HepG2 (cell line): ENCODE results near the gene ADIPOR2. TPM values are rescaled to one million over a fixed set of nuclear protein-coding genes. Genes with fewer than 3 reads are reported as not detected.

ENCODE experiments used
- FOXC1 ChIP-seq: sonication (generic); formaldehyde crosslinking; IDR thresholded peaks from 2 replicates; pipeline ENCODE4 v1.8.0; 2022; ENCODE audit warnings: mild to moderate bottlenecking, missing genetic modification reagents, borderline replicate concordance
- RBFOX2 ChIP-seq: fragments of 200-400 bp; formaldehyde crosslinking; IDR thresholded peaks from 2 replicates; pipeline ENCODE4 v1.6.1; 2017; ENCODE audit warnings: low read depth, mild to moderate bottlenecking, low read length
- ZNF274 ChIP-seq: sonication (generic); formaldehyde crosslinking; IDR thresholded peaks from 2 replicates; pipeline ENCODE4 v1.5.1; 2020; ENCODE audit warnings: mild to moderate bottlenecking, missing genetic modification reagents
- ZNF296 ChIP-seq: sonication (generic); formaldehyde crosslinking; conservative IDR thresholded peaks from 2 replicates; pipeline ENCODE4 v1.5.0; 2020; ENCODE audit warnings: mild to moderate bottlenecking, missing genetic modification reagents
- ZNF709 ChIP-seq: sonication (generic); formaldehyde crosslinking; IDR thresholded peaks from 2 replicates; pipeline ENCODE4 v1.5.0; 2020; ENCODE audit warnings: mild to moderate bottlenecking, missing genetic modification reagents
- ZNF790 ChIP-seq: sonication (generic); formaldehyde crosslinking; IDR thresholded peaks from 2 replicates; pipeline ENCODE4 v1.8.0; 2022; ENCODE audit warnings: missing genetic modification reagents, mild to moderate bottlenecking, borderline replicate concordance
- ZSCAN12 ChIP-seq: sonication (generic); formaldehyde crosslinking; IDR thresholded peaks from 2 replicates; pipeline ENCODE4 v1.9.0; 2021; ENCODE audit warnings: mild to moderate bottlenecking, missing genetic modification reagents
- polyA plus RNA-seq, 8 experiments: library from polyadenylated mRNA; depleted of rRNA in 3 of 8; stranded (reverse) in 7 of 8; unstranded in 1 of 8; fragments of >200 nt; fragmentation: Illumina TruSeq in 4 of 8; extraction: Trizol in 4 of 8; gene quantifications; 2 replicates each; pipeline versions ENCODE4 v1.2.1 to v1.2.3, GENCODE V29; 2011 to 2016; ENCODE audit warnings: low read depth in 4 of 8, missing spikeins in 1 of 8, mixed read lengths in 1 of 8; ENCODE audit not compliant: insufficient read depth in 1 of 8
- total RNA-seq, 5 experiments: library from RNA; depleted of rRNA; stranded (reverse); fragments of >200 nt; fragmentation: Illumina TruSeq; extraction: Trizol; gene quantifications; 2 replicates each; pipeline ENCODE4 v1.2.3, GENCODE V29; 2016; ENCODE audit warnings: low read depth in 1 of 5
- TF ChIP-seq, protein P1 (sequence below): sonication (generic); formaldehyde crosslinking; IDR thresholded peaks from 2 replicates; pipeline ENCODE4 v1.4.0; 2020; ENCODE audit warnings: missing genetic modification reagents, borderline replicate concordance
- TF ChIP-seq, protein P2 (sequence below): sonication (generic); formaldehyde crosslinking; IDR thresholded peaks from 2 replicates; pipeline ENCODE4 v1.9.0; 2021; ENCODE audit warnings: mild to moderate bottlenecking, missing genetic modification reagents
- TF ChIP-seq, protein P3 (sequence below): sonication (generic); formaldehyde crosslinking; IDR thresholded peaks from 2 replicates; pipeline ENCODE4 v1.5.0; 2020; ENCODE audit warnings: mild to moderate bottlenecking, missing genetic modification reagents
- TF ChIP-seq, protein P4 (sequence below): sonication (generic); formaldehyde crosslinking; IDR thresholded peaks from 2 replicates; pipeline ENCODE4 v1.4.0; 2020; ENCODE audit warnings: mild to moderate bottlenecking, missing genetic modification reagents

The ADIPOR2 gene
- total and polyA plus RNA-seq, 2 of the 13 experiments (the other 11 are each of a cell fraction or from before 2014, with no cell fraction given), result 35.2 to 52.2 TPM

DNA sequence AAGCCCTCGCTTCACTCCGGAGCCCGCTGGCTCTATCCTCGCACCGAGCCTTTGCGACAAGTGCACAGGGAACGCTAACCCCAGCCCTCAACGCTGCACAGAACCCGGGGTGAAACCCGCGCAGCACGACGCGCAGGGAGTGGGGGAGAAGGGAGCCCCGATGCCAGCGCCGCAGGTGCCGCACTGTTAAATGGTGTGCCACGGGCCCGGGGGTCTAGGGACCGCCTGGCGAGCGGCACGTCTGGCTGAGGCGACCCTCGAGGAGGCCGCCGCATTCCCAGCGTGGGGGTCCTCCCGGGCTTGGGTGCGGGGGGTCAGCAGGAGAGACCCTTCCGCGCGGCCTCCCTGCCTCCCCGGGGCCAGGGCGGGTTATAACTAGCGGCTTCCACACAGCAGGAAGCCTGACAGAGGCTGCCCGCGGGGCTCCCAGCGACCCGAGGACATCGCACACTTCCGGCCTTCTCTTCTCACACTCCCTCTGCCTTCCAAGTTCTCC, 105.7 kb downstream of the ADIPOR2 start (continued):
- TF ChIP-seq, protein P1, sequence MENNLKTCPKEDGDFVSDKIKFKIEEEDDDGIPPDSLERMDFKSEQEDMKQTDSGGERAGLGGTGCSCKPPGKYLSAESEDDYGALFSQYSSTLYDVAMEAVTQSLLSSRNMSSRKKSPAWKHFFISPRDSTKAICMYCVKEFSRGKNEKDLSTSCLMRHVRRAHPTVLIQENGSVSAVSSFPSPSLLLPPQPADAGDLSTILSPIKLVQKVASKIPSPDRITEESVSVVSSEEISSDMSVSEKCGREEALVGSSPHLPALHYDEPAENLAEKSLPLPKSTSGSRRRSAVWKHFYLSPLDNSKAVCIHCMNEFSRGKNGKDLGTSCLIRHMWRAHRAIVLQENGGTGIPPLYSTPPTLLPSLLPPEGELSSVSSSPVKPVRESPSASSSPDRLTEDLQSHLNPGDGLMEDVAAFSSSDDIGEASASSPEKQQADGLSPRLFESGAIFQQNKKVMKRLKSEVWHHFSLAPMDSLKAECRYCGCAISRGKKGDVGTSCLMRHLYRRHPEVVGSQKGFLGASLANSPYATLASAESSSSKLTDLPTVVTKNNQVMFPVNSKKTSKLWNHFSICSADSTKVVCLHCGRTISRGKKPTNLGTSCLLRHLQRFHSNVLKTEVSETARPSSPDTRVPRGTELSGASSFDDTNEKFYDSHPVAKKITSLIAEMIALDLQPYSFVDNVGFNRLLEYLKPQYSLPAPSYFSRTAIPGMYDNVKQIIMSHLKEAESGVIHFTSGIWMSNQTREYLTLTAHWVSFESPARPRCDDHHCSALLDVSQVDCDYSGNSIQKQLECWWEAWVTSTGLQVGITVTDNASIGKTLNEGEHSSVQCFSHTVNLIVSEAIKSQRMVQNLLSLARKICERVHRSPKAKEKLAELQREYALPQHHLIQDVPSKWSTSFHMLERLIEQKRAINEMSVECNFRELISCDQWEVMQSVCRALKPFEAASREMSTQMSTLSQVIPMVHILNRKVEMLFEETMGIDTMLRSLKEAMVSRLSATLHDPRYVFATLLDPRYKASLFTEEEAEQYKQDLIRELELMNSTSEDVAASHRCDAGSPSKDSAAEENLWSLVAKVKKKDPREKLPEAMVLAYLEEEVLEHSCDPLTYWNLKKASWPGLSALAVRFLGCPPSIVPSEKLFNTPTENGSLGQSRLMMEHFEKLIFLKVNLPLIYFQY (CRISPR knock-in tag), result no peak
- TF ChIP-seq ZNF709 (CRISPR knock-in tag) (0 out of 2 replicates have a peak, but pooled peaks have one; percentile 41), ZSCAN12 (CRISPR knock-in tag) (no peak), FOXC1 (no peak), ZNF790 (CRISPR knock-in tag) (0 out of 2 replicates have a peak, but pooled peaks have one; percentile 49), ZNF274 (0 out of 2 replicates have a peak, but pooled peaks have one; percentile 8), ZNF296 (CRISPR knock-in tag) (no peak), RBFOX2 (0 out of 2 replicates have a peak, but pooled peaks have one; percentile 53)
- TF ChIP-seq, protein P2, sequence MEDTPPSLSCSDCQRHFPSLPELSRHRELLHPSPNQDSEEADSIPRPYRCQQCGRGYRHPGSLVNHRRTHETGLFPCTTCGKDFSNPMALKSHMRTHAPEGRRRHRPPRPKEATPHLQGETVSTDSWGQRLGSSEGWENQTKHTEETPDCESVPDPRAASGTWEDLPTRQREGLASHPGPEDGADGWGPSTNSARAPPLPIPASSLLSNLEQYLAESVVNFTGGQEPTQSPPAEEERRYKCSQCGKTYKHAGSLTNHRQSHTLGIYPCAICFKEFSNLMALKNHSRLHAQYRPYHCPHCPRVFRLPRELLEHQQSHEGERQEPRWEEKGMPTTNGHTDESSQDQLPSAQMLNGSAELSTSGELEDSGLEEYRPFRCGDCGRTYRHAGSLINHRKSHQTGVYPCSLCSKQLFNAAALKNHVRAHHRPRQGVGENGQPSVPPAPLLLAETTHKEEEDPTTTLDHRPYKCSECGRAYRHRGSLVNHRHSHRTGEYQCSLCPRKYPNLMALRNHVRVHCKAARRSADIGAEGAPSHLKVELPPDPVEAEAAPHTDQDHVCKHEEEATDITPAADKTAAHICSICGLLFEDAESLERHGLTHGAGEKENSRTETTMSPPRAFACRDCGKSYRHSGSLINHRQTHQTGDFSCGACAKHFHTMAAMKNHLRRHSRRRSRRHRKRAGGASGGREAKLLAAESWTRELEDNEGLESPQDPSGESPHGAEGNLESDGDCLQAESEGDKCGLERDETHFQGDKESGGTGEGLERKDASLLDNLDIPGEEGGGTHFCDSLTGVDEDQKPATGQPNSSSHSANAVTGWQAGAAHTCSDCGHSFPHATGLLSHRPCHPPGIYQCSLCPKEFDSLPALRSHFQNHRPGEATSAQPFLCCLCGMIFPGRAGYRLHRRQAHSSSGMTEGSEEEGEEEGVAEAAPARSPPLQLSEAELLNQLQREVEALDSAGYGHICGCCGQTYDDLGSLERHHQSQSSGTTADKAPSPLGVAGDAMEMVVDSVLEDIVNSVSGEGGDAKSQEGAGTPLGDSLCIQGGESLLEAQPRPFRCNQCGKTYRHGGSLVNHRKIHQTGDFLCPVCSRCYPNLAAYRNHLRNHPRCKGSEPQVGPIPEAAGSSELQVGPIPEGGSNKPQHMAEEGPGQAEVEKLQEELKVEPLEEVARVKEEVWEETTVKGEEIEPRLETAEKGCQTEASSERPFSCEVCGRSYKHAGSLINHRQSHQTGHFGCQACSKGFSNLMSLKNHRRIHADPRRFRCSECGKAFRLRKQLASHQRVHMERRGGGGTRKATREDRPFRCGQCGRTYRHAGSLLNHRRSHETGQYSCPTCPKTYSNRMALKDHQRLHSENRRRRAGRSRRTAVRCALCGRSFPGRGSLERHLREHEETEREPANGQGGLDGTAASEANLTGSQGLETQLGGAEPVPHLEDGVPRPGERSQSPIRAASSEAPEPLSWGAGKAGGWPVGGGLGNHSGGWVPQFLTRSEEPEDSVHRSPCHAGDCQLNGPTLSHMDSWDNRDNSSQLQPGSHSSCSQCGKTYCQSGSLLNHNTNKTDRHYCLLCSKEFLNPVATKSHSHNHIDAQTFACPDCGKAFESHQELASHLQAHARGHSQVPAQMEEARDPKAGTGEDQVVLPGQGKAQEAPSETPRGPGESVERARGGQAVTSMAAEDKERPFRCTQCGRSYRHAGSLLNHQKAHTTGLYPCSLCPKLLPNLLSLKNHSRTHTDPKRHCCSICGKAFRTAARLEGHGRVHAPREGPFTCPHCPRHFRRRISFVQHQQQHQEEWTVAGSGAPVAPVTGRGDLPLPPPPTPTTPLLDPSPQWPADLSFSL (CRISPR knock-in tag), result 0 out of 2 replicates have a peak, but pooled peaks have one; percentile 20
- TF ChIP-seq, protein P3, sequence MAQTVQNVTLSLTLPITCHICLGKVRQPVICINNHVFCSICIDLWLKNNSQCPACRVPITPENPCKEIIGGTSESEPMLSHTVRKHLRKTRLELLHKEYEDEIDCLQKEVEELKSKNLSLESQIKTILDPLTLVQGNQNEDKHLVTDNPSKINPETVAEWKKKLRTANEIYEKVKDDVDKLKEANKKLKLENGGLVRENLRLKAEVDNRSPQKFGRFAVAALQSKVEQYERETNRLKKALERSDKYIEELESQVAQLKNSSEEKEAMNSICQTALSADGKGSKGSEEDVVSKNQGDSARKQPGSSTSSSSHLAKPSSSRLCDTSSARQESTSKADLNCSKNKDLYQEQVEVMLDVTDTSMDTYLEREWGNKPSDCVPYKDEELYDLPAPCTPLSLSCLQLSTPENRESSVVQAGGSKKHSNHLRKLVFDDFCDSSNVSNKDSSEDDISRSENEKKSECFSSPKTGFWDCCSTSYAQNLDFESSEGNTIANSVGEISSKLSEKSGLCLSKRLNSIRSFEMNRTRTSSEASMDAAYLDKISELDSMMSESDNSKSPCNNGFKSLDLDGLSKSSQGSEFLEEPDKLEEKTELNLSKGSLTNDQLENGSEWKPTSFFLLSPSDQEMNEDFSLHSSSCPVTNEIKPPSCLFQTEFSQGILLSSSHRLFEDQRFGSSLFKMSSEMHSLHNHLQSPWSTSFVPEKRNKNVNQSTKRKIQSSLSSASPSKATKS, result no peak
- TF ChIP-seq, protein P4, sequence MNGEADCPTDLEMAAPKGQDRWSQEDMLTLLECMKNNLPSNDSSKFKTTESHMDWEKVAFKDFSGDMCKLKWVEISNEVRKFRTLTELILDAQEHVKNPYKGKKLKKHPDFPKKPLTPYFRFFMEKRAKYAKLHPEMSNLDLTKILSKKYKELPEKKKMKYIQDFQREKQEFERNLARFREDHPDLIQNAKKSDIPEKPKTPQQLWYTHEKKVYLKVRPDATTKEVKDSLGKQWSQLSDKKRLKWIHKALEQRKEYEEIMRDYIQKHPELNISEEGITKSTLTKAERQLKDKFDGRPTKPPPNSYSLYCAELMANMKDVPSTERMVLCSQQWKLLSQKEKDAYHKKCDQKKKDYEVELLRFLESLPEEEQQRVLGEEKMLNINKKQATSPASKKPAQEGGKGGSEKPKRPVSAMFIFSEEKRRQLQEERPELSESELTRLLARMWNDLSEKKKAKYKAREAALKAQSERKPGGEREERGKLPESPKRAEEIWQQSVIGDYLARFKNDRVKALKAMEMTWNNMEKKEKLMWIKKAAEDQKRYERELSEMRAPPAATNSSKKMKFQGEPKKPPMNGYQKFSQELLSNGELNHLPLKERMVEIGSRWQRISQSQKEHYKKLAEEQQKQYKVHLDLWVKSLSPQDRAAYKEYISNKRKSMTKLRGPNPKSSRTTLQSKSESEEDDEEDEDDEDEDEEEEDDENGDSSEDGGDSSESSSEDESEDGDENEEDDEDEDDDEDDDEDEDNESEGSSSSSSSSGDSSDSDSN (CRISPR knock-in tag), result no peak
